ENCODE results near the gene TIMM17A.

DNA sequence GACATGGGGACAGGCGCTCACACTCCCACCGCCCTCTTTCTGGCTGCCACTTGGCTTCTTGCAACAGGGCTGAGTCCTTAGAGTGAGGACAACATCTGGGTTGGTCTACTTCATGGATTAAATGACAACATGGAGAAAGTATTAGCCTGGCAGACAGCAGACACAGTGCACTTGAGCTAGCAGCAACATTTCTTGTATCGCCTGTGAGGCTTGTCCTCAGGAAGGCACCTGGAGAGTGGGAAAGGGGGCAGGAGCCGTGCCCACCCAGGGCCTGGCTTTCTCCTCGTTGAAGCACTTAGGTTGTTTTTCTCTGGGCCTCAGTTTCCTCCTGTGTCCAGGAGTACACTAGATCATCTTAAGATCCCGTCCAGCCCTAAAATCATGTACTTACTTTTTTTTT is 58.8 kb downstream of the TIMM17A start:
- TF ChIP-seq, protein P1, sequence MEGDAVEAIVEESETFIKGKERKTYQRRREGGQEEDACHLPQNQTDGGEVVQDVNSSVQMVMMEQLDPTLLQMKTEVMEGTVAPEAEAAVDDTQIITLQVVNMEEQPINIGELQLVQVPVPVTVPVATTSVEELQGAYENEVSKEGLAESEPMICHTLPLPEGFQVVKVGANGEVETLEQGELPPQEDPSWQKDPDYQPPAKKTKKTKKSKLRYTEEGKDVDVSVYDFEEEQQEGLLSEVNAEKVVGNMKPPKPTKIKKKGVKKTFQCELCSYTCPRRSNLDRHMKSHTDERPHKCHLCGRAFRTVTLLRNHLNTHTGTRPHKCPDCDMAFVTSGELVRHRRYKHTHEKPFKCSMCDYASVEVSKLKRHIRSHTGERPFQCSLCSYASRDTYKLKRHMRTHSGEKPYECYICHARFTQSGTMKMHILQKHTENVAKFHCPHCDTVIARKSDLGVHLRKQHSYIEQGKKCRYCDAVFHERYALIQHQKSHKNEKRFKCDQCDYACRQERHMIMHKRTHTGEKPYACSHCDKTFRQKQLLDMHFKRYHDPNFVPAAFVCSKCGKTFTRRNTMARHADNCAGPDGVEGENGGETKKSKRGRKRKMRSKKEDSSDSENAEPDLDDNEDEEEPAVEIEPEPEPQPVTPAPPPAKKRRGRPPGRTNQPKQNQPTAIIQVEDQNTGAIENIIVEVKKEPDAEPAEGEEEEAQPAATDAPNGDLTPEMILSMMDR (IDR thresholded peaks at IDR 0.05), result no peak
- TF ChIP-seq POLR2A (IDR thresholded peaks at IDR 0.05) (no peak), EP300 (IDR thresholded peaks at IDR 0.05) (no peak)

All from sigmoid colon (tissue), 4 donors.